ENCODE results near the gene EGLN1. TPM values are rescaled to one million over a fixed set of nuclear protein-coding genes. Genes with fewer than 3 reads are reported as not detected.

EGLN1 gene
- total and polyA plus RNA-seq, 10 donors, result 5.6 to 44.0 (median 37.2) TPM

- intact Hi-C loops (cut with DNase I; ENCODE audit: low total_unique reads), result loop anchor here (10.0 kb wide), 1 partner anchor 46 kb away; no protein-coding TSS in a partner anchor
- 84 to 92% (median 91%) methylated on average over 3 of the region's 3 CpGs for WGBS, 5 donors
- no peak for TF ChIP-seq POLR2AphosphoS5 (IDR thresholded peaks at IDR 0.05)
- TF ChIP-seq POLR2A (IDR thresholded peaks at IDR 0.05), result no peak
- no peak for TF ChIP-seq CTCF (IDR thresholded peaks at IDR 0.05 in 8 of 11, conservative IDR thresholded peaks at IDR 0.05 in 3 of 11)
Observed at GRCh38 chr1:231369282-231369681, 52.8 kb downstream of the EGLN1 start.

GRCh38 chr1:231364192-231364591 lies 57.9 kb downstream of the EGLN1 start:
- Histone ChIP-seq H3K36me3 (peaks cover 0 to 75% (median 20%) of the 10 kb centered on the region in 6 donors), H3K27ac (no peak overlapping the region), H3K27me3 (replicated peaks in 1 of 7) (no peaks in the 10 kb centered on the region), H3K4me1 (peaks cover 0 to 7% (median 0%) of the 10 kb centered on the region in 6 donors), H3K9me3 (no peaks in the 10 kb centered on the region), H3K4me3 (no peak overlapping the region)
- WGBS, 5 donors, result 86 to 92% (median 88%) methylated on average over 5 of the region's 5 CpGs
- intact Hi-C loops (cut with DNase I; ENCODE audit: low total_unique reads), result loop anchor here (5.0 to 10.0 kb wide), 2 partner anchors 51 to 228 kb away; no protein-coding TSS in a partner anchor
- TF ChIP-seq POLR2A (IDR thresholded peaks at IDR 0.05) (no peak), POLR2AphosphoS5 (IDR thresholded peaks at IDR 0.05) (peak in 1 of 3 donors; percentile 14)
- no peak for DNase-seq

More at GRCh38 chr1:231369282-231369681, 52.8 kb downstream of the EGLN1 start:
- Histone ChIP-seq H3K27me3 (replicated peaks in 1 of 7) (no peaks in the 10 kb centered on the region), H3K9me3 (no peaks in the 10 kb centered on the region), H3K36me3 (peaks cover 0 to 74% (median 26%) of the 10 kb centered on the region in 6 donors), H3K4me1 (no peaks in the 10 kb centered on the region), H3K27ac (no peak overlapping the region), H3K4me3 (no peak overlapping the region)
- no peak for DNase-seq

GRCh38 chr1:231363624-231364023 lies 58.5 kb downstream of the EGLN1 start:
- TF ChIP-seq CTCF (IDR thresholded peaks at IDR 0.05 in 8 of 11, conservative IDR thresholded peaks at IDR 0.05 in 3 of 11) (no peak), POLR2A (IDR thresholded peaks at IDR 0.05) (no peak), POLR2AphosphoS5 (IDR thresholded peaks at IDR 0.05) (no peak)
- Histone ChIP-seq H3K4me1 (peaks cover 0 to 10% (median 0%) of the 10 kb centered on the region in 6 donors), H3K9me3 (no peaks in the 10 kb centered on the region), H3K36me3 (peaks cover 0 to 70% (median 17%) of the 10 kb centered on the region in 6 donors), H3K27ac (no peak overlapping the region), H3K27me3 (replicated peaks in 1 of 7) (no peaks in the 10 kb centered on the region), H3K4me3 (no peak overlapping the region)
- no peak for DNase-seq
- WGBS, 5 donors, result 82 to 88% (median 86%) methylated on average over 1 of the region's 1 CpG
- intact Hi-C loops (cut with DNase I; ENCODE audit: low total_unique reads), result loop anchor here (5.0 to 10.0 kb wide), 2 partner anchors 51 to 229 kb away; no protein-coding TSS in a partner anchor

GRCh38 chr1:231362325-231362724 lies 59.8 kb downstream of the EGLN1 start:
- no peak overlapping the region for H3K4me3 ChIP-seq
- peaks cover 4 to 23% (median 7%) of the 10 kb centered on the region in 6 donors for H3K4me1 ChIP-seq
- H3K9me3 ChIP-seq, result no peaks in the 10 kb centered on the region
- WGBS, 5 donors, result 84 to 100% (median 95%) methylated on average over 1 of the region's 1 CpG
- no peak overlapping the region for H3K27ac ChIP-seq
- H3K36me3 ChIP-seq, result peaks cover 0 to 57% (median 16%) of the 10 kb centered on the region in 6 donors
- intact Hi-C loops (cut with DNase I; ENCODE audit: low total_unique reads), result loop anchor here (5.0 to 10.0 kb wide), 2 partner anchors 52 to 230 kb away; no protein-coding TSS in a partner anchor
- no peak for DNase-seq
- no peak for TF ChIP-seq CTCF (IDR thresholded peaks at IDR 0.05 in 8 of 11, conservative IDR thresholded peaks at IDR 0.05 in 3 of 11)
- TF ChIP-seq POLR2A (IDR thresholded peaks at IDR 0.05), result no peak
- TF ChIP-seq POLR2AphosphoS5 (IDR thresholded peaks at IDR 0.05), result no peak
- no peaks in the 10 kb centered on the region for H3K27me3 ChIP-seq (replicated peaks in 1 of 7)

All from spleen (tissue), 11 donors.